ENCODE measurements around the gene TUNAR. TPM values are rescaled to one million over a fixed set of nuclear protein-coding genes. Genes with fewer than 3 reads are reported as not detected.

Gene TUNAR
- total and polyA plus RNA-seq, 2 experiments from 2014 or later, result 0.18 to 1.3 TPM

DNA sequence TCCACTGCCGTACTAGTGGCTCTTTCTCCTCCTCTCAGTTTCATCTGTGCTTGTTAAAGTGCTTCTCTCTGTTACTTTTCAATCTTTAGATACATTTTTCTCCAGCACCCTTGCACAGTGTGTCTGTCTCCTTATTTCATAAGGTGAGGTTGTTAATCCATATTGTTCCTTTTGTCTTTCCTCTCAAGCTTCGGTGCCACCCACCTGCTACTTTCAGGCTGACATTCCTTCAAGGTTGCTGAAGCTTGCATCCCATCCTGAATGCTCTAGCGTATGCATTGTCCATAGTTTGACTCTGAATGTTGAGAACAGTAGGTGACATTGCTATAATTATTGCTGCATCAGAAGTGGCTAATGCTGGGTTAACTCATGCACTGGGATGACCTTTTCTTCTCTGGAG is 20.6 kb downstream of the TUNAR start:
- no peak overlapping the region for H3K27ac ChIP-seq
- no peaks in the 10 kb centered on the region for H3K4me1 ChIP-seq (ENCODE audit: low read depth)
- peaks cover 7% of the 10 kb centered on the region for H3K27me3 ChIP-seq
- TF ChIP-seq, protein P1, sequence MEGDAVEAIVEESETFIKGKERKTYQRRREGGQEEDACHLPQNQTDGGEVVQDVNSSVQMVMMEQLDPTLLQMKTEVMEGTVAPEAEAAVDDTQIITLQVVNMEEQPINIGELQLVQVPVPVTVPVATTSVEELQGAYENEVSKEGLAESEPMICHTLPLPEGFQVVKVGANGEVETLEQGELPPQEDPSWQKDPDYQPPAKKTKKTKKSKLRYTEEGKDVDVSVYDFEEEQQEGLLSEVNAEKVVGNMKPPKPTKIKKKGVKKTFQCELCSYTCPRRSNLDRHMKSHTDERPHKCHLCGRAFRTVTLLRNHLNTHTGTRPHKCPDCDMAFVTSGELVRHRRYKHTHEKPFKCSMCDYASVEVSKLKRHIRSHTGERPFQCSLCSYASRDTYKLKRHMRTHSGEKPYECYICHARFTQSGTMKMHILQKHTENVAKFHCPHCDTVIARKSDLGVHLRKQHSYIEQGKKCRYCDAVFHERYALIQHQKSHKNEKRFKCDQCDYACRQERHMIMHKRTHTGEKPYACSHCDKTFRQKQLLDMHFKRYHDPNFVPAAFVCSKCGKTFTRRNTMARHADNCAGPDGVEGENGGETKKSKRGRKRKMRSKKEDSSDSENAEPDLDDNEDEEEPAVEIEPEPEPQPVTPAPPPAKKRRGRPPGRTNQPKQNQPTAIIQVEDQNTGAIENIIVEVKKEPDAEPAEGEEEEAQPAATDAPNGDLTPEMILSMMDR (IDR thresholded peaks at IDR 0.05; ENCODE audit: low read depth, low read length), result no peak
- no peaks in the 10 kb centered on the region for H3K36me3 ChIP-seq
- DNase-seq (ENCODE audit: low read depth in 1 of 2, low spot score in 1 of 2), result no peak
- no peak overlapping the region for H3K4me3 ChIP-seq
- no peaks in the 10 kb centered on the region for H3K9me3 ChIP-seq (ENCODE audit: low read depth)

DNA sequence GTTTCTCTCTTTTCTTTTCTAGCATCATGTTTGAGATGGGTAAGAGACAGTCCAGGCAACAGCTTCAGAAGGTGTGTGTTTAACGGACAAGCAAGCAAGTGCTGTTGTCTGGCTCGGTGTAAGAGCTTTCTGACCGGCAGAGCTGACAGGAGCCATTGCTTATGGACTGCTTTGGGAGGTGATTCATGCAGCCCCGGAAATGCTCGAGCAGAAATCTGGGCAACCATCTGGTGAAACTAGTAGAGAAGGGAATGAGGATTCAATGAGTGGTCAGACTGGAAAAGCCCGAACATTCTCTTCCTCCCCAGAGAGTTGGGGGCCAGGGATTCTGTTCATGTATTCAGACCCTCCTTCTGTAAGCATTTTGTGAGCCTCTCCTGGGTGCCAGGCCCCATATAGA is 24.4 kb downstream of the TUNAR start:
- H3K27me3 ChIP-seq, result no peaks in the 10 kb centered on the region
- no peak for DNase-seq (ENCODE audit: low read depth in 1 of 2, low spot score in 1 of 2)

DNA sequence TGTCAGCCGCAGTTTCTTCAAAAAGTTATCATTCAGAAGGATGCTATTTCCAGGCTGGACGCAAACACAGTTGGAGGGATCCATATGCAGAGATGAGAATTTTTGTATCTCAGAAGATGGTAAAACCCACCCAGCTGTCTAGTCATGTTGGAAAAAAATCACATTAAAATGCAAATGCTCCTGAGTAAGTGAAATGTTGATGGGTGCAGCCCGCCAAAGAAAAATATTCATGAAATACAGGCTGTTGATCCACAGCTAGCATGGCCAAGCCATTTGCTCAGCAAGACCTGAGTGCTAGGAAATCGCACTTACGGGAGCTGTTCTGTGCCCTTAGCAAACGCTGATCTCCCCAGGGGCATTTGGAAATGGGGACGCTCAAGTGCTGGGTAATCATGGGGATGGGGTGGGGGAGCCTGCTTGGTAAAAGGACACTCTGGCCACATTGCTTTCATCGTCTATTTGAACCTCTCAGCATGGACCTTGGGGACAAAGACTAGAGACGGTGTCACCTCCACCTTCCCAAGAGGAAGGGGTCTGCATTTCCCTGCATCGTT is 25.7 kb downstream of the TUNAR start:
- H3K4me3 ChIP-seq, result no peak overlapping the region
- H3K27ac ChIP-seq, result no peak overlapping the region
- TF ChIP-seq, protein P1 (IDR thresholded peaks at IDR 0.05; ENCODE audit: low read depth, low read length), result no peak
- H3K4me1 ChIP-seq (ENCODE audit: low read depth), result no peaks in the 10 kb centered on the region
- no peaks in the 10 kb centered on the region for H3K27me3 ChIP-seq
- H3K36me3 ChIP-seq, result no peaks in the 10 kb centered on the region
- H3K9me3 ChIP-seq (ENCODE audit: low read depth), result no peaks in the 10 kb centered on the region
- no peak for DNase-seq (ENCODE audit: low read depth in 1 of 2, low spot score in 1 of 2)

More for the DNA sequence above, 24.4 kb downstream of the TUNAR start:
- no peak overlapping the region for H3K4me3 ChIP-seq
- TF ChIP-seq, protein P1 (IDR thresholded peaks at IDR 0.05; ENCODE audit: low read depth, low read length), result no peak
- H3K27ac ChIP-seq, result no peak overlapping the region
- H3K36me3 ChIP-seq, result no peaks in the 10 kb centered on the region
- H3K4me1 ChIP-seq (ENCODE audit: low read depth), result no peaks in the 10 kb centered on the region
- H3K9me3 ChIP-seq (ENCODE audit: low read depth), result no peaks in the 10 kb centered on the region

DNA sequence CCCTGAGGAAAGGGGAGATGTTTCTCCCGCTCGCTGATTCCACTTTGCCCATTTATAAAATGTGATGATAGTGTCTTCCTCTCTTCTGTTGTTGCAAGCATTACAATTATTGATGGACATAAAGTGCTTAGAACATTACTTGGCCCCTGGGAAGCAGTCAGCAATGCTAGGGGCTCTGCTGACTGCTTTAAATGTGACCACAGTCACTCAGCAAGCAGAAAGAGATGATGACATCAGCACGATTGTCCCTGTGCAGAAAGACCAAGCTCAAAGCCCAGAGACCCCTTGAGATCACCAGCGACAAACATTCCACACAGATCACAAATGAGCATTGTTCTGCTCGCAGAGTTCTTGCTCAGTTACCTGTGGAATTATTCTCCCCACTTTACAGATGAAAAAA is 26.5 kb downstream of the TUNAR start:
- H3K4me1 ChIP-seq (ENCODE audit: low read depth), result no peaks in the 10 kb centered on the region
- H3K9me3 ChIP-seq (ENCODE audit: low read depth), result no peaks in the 10 kb centered on the region
- DNase-seq (ENCODE audit: low read depth in 1 of 2, low spot score in 1 of 2), result no peak
- TF ChIP-seq, protein P1 (IDR thresholded peaks at IDR 0.05; ENCODE audit: low read depth, low read length), result no peak
- no peaks in the 10 kb centered on the region for H3K27me3 ChIP-seq
- no peak overlapping the region for H3K4me3 ChIP-seq
- no peak overlapping the region for H3K27ac ChIP-seq
- no peaks in the 10 kb centered on the region for H3K36me3 ChIP-seq

DNA sequence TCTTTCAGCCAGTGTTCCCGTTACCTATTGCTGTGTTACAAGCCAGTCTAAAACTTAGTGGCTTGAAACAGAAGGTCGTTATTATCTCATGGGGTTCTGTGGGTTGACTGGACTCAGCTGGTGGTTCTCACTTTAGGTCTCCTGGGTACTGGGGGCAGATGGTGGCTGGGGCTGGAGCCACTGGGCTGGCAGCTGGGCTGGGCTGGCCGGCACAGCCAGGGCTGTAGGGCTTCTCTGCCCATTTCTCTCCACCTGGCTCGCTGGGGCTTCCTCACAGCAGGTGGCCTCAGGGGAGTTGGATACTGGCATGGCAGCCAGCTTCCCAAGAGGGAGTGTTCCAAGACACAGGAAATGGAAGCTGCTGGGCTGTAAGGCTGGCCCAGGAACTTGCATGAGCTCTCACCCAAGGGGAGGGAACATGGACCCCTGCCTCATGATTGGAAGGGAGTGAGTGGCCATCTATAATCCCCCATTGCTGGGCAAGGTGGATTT is 27.0 kb downstream of the TUNAR start:
- no peak for DNase-seq (ENCODE audit: low read depth in 1 of 2, low spot score in 1 of 2)
- H3K9me3 ChIP-seq (ENCODE audit: low read depth), result no peaks in the 10 kb centered on the region
- no peak overlapping the region for H3K4me3 ChIP-seq
- H3K27ac ChIP-seq, result no peak overlapping the region
- no peaks in the 10 kb centered on the region for H3K27me3 ChIP-seq
- H3K4me1 ChIP-seq (ENCODE audit: low read depth), result no peaks in the 10 kb centered on the region
- TF ChIP-seq, protein P1 (IDR thresholded peaks at IDR 0.05; ENCODE audit: low read depth, low read length), result no peak
- H3K36me3 ChIP-seq, result no peaks in the 10 kb centered on the region
